ENCODE results near the gene LRPPRC.

LRPPRC gene

DNA sequence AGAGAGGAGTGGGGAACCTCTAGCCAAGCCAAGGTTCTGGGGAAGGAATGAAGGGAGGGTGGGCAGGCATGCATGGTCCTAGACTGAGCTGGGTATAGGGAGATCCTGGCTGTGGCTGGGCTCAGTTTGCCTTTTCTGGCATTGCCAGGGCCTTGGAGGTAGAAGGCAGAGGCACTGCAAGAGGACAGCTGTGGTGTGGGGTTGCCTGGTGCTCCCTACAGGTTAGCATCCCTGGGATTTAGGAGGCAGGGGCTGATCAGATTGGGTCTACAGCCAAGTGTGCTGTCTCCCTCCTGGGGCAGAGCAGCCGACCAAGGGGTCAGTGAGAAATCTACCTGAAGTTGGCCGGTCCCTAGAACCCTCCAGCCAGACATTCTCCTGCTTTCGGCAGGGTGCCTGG, 141.1 kb downstream of the LRPPRC start:
- no peak for DNase-seq (ENCODE audit: low spot score)

- DNase-seq (ENCODE audit: low spot score) = no peak
Observed at GRCh38 chr2:43853141-43854081, 142.4 kb downstream of the LRPPRC start.

- no peak for DNase-seq (ENCODE audit: low spot score)
Observed at GRCh38 chr2:43852196-43852730, 143.5 kb downstream of the LRPPRC start.

- DNase-seq (ENCODE audit: low spot score) = no peak
Observed at GRCh38 chr2:43851011-43851980, 144.5 kb downstream of the LRPPRC start.

GRCh38 chr2:43848214-43848613, 147.6 kb downstream of the LRPPRC start:
- DNase-seq (ENCODE audit: low spot score) = no peak

- no peak for DNase-seq (ENCODE audit: low spot score)
Observed at GRCh38 chr2:43846140-43846793, 149.5 kb downstream of the LRPPRC start.

GRCh38 chr2:43845181-43845580, 150.6 kb downstream of the LRPPRC start:
- DNase-seq (ENCODE audit: low spot score) = no peak

- DNase-seq (ENCODE audit: low spot score) = no peak
Observed at GRCh38 chr2:43842866-43843226, 152.9 kb downstream of the LRPPRC start.

DNA sequence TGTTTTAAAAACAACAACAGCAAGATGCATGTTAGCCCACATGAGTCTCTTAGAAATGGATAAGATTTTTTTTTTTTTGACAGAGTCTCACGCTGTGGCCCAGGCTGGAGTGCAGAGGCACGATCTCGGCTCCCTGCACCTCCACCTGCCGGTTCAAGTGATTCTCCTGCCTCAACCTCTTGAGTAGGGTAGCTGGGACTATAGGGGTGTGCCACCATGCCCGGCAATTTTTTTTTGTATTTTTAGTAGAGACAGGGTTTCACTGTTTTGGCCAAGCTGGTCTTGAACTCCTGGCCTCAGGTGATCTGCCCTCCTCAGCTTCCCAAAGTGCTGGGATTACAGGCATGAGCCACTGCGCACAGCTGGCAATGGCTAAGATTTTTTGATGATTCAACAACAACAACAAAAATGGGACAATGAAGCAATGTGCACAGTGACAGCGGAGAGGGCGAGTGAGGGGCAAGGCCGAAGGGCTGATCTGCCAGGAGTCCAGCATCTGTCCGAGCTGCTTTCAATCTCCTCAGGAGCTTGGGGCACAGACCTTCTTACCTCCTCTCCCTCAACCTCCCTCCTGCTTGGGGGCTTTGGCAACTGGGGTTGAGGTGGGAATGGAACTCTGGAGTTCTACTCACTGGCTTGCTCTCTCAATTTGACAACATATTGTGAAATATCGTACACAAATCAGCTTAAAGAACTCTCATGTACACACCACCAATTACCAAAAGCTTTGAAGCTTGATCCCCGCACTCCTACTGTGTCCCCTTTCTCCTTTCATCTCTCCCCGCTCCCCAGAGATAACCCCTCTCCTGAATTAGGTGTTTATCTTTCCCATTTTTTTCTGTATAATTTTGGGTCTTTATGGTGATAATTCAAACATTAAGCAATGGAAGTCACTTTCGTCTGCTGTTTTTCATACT, 153.6 kb downstream of the LRPPRC start:
- DNase-seq (ENCODE audit: low spot score) = no peak

DNA sequence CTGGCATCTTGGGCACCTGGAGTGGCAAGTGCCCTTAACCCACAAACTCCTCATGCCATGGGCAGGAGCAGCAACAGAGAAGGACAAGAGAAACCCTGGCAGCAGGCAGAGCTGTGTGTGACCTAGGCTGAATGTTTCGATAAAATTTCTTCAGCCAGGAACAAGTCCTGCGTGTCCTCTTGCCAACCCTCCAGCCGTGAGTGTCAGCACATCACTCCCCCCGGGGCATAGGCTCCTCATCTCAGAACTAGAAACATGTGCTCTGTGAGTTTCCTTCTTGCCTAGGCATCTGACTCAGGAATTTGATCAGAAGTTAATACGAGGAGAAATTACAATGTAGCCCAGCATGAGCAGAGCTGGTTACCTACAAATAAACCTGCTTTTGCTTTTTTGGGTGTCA, 154.8 kb downstream of the LRPPRC start:
- DNase-seq (ENCODE audit: low spot score) = no peak

GRCh38 chr2:43839776-43840564, 155.8 kb downstream of the LRPPRC start:
- no peak for DNase-seq (ENCODE audit: low spot score)

- DNase-seq (ENCODE audit: low spot score) = no peak
Observed at GRCh38 chr2:43838560-43839267, 157.1 kb downstream of the LRPPRC start, which contains the start of the genes ABCG5 and ABCG8. ABCG5 (minus strand) TSS chr2:43838839; CDS start chr2:43838679, 160 bp downstream. ABCG8 (plus strand) TSS chr2:43838971; CDS start chr2:43839054, 83 bp downstream.

DNA sequence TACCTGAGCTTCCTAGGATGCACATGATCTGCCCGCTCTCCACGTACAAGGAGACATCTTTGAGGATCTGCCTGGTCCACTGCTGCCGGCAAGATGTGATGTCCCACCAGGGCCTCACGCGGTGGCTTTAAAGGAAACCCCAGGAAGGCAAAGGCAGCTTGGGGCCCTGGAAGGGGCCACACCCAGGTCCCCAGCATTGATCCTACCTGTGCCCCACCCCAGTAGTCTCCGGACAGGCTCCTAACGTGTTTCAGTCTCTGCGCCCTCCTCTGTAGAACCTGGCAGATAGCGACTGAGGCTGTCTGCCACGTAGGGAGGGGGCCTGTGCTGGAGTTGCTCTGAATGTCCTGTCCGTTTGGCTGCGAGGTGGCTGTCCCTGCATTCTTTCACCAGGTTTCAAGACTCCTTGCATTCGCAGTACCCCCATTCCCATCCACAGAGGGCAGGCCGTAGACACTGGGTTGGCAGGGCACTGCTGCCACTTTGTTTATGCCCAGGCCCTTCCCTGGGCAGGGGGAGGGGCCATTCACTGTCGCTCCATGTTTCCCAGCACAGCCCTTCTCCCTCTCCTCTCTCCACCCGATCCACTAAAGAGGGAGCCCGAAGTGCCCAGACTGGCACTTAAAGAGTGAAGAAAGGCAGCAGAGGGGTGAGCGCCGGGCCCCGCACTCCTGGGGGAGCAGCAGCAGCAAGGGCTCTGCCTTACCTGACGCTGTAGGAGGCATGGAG, 157.8 kb downstream of the LRPPRC start:
- DNase-seq (ENCODE audit: low spot score) = no peak

DNA sequence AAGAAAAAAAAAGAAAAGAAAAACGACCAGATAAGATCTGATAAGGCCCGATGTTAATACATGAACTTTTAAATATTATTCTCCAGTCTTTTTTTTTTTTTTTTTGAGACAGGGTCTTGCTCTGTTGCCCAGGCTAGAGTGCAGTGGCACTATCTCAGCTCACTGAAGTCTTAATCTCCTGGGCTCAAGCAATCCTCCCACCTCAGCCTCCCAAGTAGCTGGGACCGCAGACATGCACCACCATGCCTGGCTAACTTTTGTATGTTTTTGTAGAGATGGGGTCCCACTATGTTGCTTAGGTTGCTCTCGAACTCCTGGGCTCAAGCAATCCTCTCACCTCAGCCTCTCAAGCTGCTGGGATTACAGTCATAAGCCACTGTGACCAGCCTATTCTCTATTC, 158.8 kb downstream of the LRPPRC start:
- no peak for DNase-seq (ENCODE audit: low spot score)
